VCaP (cell line): ENCODE results near the gene ERC1.

Experiments
- H3K27ac ChIP-seq: fragments of 450-650 bp; 2 replicates; pipeline ENCODE4 v1.5.1; 2017
- TF ChIP-seq, protein P1 (sequence below): fragments of 450-650 bp; conservative IDR thresholded peaks from 2 replicates; pipeline ENCODE4 v1.5.1; 2017; ENCODE audit warnings: mild to moderate bottlenecking, moderate library complexity

ERC1 gene

DNA sequence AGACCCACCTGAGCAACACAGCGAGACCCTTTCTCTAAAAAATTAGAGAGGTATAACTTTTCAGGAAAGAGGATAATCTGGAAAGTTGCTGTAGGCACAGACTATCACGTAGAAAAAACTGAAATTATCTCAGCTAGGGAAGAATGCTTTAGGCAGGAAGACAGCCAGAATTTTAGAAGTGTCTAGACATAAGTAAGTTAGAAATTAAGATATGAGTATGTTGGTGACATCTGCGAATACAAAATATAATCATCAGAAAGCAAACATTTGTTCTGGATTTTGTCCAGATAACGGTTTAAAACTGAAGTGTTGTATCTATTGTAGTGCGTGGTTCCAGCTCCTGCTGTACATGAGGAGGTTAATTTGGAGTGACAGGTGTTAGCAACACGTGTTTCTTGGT, 480.2 kb downstream of the ERC1 start:
- no peak overlapping the region for H3K27ac ChIP-seq
- TF ChIP-seq, protein P1, sequence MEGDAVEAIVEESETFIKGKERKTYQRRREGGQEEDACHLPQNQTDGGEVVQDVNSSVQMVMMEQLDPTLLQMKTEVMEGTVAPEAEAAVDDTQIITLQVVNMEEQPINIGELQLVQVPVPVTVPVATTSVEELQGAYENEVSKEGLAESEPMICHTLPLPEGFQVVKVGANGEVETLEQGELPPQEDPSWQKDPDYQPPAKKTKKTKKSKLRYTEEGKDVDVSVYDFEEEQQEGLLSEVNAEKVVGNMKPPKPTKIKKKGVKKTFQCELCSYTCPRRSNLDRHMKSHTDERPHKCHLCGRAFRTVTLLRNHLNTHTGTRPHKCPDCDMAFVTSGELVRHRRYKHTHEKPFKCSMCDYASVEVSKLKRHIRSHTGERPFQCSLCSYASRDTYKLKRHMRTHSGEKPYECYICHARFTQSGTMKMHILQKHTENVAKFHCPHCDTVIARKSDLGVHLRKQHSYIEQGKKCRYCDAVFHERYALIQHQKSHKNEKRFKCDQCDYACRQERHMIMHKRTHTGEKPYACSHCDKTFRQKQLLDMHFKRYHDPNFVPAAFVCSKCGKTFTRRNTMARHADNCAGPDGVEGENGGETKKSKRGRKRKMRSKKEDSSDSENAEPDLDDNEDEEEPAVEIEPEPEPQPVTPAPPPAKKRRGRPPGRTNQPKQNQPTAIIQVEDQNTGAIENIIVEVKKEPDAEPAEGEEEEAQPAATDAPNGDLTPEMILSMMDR, result no peak

DNA sequence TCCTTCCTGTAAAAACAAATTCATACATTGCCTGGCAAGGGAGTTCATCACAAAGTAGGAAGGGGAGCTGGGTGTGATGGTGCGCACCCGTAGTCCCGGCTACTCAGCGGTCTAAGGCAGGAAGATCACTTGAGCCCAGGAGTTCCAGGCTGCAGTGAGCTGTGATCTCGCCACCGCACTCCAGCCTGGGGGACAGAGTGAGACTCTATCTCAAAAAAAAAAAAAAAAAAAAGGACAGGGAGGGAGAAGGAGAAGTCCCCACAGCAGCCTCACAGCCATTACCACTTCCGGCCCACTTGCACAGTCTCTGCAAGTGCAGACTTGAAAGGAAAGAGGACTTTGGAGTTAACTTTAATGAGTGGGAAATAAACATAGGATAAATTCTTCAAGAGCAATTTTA, 482.4 kb downstream of the ERC1 start:
- no peak overlapping the region for H3K27ac ChIP-seq
- TF ChIP-seq, protein P1, result no peak

DNA sequence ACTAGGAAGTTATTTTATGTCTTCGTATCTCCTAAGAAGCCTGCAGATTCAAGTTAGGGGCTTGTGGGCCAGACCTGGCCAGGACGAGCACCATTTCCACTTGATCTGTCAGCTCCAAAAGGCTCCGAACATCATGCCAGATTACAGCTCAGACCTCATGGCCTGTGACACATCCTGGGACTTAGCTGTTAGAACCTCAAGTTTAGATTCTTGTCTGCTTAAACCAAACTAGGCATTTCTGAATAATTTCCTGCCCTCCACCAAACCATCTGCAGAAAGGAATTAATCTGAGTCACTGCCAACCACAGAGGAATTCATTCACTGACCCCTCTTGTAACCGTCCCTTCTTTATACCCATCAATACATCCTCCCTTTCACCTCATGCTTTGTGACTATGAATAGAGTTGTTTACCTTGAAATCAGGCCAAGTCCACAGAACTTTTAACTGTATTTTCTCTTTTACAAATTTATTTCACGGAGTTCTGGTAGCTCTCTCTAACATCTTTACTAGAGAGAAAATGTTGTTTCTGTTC, 483.1 kb downstream of the ERC1 start:
- TF ChIP-seq, protein P1, result no peak
- no peak overlapping the region for H3K27ac ChIP-seq

DNA sequence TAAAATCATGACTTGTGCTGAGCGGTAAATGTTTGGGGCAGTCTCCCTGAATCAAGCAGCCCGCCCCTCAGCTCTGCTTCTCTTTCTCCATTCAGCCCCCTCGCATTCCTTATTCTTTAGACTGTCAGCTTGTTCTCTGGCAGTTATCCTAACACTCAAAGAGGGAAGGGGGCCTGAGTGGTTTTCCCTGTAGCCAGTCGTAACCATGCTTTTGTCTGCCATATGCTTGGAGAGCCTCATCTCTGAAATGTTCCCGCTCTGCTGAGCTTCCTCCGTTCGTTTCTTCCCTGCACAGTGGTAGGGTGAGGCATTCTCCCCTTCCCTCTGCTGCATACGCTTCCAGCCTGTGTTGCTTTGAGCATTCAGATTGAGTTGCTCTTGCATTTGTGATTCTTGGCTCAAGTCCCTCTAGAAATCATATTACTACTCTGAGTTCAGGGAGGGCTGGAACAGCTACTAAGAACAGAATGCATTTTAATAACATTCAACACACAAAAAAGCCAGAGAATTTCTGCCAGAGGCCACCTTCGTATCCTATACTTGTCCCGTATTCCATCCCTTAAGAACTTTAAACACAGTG, 483.6 kb downstream of the ERC1 start:
- no peak overlapping the region for H3K27ac ChIP-seq
- TF ChIP-seq, protein P1, result no peak

DNA sequence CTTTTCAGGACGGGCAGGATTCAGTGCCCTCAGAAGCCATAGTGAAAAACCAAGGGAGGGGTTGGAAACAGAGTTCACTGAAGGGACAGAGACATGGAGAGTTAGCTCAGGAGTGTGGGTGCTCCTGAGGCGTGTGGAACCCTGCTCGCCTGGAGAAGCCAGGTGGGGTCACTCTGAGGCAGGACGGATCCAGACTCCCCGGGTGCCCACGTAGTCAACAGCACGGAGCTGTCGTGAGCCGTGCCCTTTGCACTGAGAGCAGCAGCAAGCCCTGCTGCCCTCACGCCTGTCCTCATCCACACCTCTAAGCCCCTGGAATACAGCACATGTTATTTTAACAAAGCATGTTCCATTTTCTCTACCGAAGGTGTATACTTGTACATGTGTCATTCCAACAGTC, 488.6 kb downstream of the ERC1 start:
- H3K27ac ChIP-seq, result no peak overlapping the region
- TF ChIP-seq, protein P1, result no peak

DNA sequence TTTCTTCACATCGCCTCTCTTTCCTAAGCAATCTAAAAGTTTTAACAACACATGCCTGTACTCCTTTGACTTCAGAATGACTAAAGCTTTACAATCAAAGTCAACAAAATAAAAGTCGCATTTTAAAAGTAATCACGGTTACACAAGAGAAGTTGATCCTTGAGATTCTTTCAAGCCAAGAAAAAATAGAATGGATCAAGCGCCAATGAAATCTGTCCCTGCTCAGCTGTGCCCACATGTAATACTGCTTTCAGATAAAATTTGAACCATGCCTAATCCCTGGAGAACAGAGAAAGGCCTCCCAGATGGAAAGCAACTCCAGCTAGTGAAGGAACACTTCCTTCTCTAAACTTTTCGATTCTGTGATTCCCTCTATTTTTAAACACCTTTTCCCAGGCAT, 490.3 kb downstream of the ERC1 start:
- TF ChIP-seq, protein P1, result no peak
- H3K27ac ChIP-seq, result no peak overlapping the region

DNA sequence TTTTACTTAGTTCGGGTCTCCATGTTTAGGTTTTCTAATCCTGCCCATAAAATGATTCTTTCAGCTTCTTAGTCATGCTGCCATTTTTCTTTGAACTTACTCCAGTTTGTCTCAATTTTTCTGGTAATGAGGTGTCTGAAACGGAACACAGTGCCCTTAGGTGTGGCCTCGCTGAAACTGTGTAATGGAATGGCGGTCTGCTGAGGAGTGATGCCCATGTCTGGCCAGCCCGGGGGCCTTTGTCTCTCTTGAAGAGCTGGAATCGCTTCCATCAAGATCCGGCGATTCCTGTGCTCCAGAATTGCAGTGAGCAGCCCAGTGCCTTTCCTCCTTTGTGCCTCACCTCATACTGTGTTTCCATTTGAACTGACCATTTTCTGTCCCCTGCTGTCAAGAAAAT, 490.9 kb downstream of the ERC1 start:
- no peak overlapping the region for H3K27ac ChIP-seq
- TF ChIP-seq, protein P1, result no peak
